NCI-H2029 treated with DMSO at 0.1 percent for 48 hours (cell line): ENCODE data around the gene ACP3.
A peak's percentile ranks its signal among the peaks of the same experiment; 100 is the strongest.
"Not testable (repeated sequence)": the region's sequence is repeated elsewhere in the genome, so short reads cannot be mapped to it uniquely, and the experiment has no call there.

ENCODE experiments used
- DNase-seq: peaks from one replicate; lab custom pipeline; 2025; lab: John Stamatoyannopoulos, UW

The ACP3 gene

DNA sequence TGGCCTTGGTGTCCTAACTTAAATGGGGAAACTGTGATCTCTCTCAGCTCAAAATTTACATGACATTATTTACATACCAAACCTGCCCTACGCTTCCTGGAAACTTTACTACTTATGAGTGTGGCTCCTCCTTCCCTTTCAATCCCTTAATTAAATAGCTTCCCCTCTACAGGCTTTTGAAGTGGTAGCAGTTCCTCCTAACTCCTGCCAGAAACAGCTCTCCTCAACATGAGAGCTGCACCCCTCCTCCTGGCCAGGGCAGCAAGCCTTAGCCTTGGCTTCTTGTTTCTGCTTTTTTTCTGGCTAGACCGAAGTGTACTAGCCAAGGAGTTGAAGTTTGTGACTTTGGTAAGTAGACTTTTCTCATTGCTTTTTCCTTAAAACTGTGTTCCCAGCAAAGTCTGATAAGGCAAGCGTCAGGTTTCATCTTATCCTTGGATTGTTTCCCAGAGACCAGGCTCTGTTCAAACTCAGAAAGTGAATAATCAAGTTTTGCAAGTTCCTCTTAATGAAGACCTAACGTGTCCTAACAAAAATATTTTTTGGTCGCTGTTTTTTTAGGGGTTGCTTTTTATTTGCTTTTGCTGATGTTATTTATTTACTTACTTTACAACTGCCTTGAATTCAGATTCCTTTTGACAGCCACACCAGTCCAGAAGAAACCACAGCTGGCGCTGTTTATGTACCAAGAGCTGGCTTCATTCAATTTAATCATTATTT lies at the start of gene ACP3:
Gene ACP3 (plus strand): TSS at position 179 of the 720 bp plus-strand sequence. CDS start 50 bp downstream, at position 229.
- peak; percentile 84 for DNase-seq

- DNase-seq, result no peak
Measured at GRCh38 chr3:132268956-132269355, 48.3 kb upstream of the ACP3 start.

GRCh38 chr3:132273036-132273435 lies 44.2 kb upstream of the ACP3 start:
- no peak for DNase-seq

GRCh38 chr3:132276228-132276906 lies 40.8 kb upstream of the ACP3 start:
- DNase-seq, result no peak

DNA sequence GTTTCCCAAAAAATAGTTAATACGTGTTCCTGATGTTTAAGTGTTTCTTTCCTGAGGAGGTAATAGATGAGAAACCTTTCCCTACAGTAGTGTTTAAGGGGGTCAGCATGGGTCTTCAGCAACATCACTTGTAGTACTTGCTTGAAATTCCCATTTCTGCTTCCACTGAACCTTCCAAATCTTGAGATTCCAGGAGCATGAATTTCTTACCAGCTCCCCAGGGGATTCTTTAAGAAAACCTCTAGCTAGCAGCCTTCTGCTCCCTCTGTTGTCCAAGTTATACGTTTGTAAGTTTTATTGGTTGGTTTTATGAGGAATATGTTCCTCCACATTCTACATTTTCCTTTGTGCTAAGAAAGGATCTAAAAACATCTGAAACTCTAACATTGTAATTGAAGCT lies 38.2 kb upstream of the ACP3 start:
- no peak for DNase-seq

DNA sequence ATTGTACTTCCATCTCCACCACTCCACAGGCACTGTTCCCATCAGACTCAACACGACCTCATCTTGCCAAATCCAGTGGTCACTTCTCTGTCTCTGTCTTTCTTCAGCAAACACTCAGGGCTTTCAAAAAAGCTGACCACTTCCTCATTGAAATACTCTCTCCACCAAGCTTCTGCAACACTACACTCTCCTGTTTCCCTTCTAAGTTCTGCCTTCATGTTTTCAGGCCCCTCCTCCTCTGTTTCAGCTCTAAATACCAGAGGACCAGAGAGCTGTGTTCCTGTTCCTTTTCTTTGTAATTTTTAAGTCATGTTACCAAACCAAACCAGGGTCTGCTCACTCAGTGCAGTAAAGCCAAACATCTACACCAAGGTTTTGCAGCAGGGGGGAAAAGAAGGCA lies 33.8 kb upstream of the ACP3 start:
- DNase-seq, result peak; percentile 26

DNA sequence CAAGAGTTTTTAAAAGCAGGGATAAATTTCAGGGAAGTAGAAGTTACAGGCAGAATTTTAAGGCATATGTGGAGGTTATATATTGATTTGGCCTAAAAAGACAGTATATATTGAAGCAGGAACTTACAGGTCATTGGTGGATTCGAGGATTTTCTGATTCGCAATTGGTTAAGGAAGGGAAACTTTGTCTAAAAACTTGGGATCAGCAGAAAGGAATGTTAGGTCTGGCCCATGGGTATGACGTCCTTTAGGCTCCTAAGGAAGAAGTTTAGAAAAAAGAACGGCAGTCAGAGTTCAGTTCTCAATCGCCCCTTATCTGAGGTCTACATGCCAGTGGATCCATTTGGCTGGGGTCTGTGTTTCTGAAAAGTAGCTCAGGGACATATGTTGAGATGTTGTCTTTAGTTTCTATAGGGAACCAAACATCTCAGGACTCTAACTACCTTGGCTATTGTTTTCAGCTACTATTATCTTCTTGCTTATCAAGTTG lies 33.2 kb upstream of the ACP3 start:
- DNase-seq, result no peak

DNA sequence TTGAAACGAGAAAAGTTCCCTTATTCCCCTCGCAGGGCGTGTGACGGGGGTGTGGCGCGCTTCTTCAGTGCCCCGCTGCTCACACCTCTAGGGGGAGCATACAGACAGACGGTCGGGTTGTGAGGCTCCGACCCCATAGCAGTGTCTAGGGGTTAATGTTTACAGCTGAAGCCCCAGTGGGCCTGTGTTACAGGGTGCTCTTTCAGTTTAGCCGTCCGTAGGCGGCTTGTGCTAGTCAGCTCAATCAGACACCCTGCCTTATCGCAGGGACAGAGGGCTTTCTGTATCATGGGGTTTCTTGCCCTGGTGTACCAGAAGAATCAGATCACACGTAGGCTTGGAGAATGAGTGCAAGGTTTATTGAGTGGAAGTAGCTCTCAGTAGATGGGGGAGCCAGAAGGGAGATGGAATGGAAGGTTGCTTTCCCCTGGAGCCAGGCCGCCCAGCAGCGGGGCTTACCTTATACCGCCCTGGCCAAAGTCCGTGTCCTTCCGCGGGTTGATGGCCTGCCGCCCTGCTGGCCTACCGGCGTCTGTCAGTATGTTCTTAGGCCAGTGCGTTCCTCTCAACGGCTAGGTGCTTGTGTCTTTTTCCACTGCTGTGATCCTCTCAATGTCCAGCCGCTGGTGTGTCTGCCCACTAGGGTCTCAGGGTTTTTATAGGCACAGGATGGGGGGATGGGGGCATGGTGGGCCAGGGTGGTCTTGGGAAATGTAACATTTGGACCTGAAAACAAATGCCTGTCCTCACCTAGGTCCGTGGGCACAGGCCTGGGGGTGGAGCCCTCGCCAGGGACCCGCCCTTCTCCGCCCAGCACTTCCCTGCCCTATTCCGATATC lies 32.2 kb upstream of the ACP3 start:
- no peak for DNase-seq

DNA sequence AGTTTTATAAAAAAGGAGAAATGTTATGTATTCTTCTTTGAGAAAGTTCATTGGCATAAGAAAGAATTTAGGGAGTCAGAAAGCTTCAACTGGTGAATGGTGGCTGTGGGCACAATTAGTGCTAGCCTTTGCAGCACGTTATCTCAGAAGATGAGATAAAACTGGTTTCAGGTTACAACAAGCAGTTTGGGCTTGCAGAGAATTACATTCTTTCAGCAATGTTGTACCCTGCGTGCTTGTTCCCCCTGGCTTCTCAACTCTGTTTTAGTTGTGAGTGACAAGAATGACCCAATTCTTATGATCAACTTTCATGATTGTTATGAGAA lies 31.6 kb upstream of the ACP3 start:
- DNase-seq, result no peak

DNA sequence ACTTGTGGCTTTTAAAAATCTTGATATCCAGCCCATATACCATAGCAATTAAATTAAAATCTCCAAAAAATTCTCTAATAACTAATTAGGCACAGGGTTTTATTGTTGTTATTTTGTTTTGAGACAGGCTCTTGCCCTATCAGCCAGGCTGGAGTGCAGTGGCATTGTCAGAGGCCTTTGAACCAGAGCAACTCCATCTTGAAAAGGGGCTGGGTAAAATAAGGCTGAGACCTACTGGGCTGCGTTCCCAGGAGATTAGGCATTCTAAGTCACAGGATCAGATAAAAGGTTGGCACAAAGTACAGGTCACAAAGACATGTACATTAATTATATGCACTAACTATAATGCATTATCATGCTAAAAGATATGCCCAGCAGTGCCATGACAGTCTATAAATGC lies 31.2 kb upstream of the ACP3 start:
- no peak for DNase-seq

DNA sequence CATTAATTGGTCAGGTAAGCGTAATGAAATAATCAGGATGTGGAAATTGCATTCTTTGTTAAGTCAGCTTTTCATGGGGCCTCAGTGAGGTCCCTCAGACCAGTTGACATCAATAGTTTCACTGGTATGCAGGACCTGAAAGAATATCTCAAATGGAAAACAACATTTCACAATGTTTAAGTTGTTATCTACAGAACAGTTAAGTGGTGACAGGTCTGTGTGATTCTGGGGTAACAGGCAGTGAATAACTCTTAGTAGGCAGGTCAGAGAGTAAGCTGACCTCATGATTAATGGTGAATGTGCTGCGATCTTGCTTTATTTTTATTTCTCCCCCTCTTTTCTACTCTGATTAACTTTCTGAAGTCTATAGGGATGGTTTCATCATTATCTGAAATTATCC lies 28.9 kb upstream of the ACP3 start:
- no peak for DNase-seq

- DNase-seq, result no peak
Measured at GRCh38 chr3:132289316-132289715, 27.9 kb upstream of the ACP3 start.

- DNase-seq, result no peak
Measured at GRCh38 chr3:132290833-132291232, 26.4 kb upstream of the ACP3 start.

GRCh38 chr3:132292042-132292441 lies 25.2 kb upstream of the ACP3 start:
- no peak for DNase-seq

DNA sequence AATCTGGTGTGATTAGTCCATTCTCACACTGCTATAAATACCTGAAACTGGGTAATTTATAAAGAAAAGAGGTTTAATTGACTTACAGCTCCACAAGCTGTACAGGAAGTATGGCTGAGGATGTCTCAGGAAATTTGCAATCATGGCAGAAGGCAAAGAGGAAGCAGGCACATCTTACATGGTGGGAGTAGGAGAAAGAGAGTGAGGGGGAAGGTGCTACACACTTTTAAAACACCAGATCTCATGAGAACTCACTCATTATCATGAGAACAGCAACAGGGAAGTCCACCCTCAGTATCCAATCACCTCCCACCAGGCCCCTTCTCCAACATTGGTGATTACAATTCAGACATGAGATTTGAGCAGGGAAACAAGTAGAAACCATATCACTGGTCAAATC lies 24.0 kb upstream of the ACP3 start:
- DNase-seq, result no peak

- DNase-seq, result no peak
Measured at GRCh38 chr3:132294906-132295305, 22.3 kb upstream of the ACP3 start.

- DNase-seq, result not testable (repeated sequence)
Measured at GRCh38 chr3:132303336-132304201, 13.6 kb upstream of the ACP3 start.

DNA sequence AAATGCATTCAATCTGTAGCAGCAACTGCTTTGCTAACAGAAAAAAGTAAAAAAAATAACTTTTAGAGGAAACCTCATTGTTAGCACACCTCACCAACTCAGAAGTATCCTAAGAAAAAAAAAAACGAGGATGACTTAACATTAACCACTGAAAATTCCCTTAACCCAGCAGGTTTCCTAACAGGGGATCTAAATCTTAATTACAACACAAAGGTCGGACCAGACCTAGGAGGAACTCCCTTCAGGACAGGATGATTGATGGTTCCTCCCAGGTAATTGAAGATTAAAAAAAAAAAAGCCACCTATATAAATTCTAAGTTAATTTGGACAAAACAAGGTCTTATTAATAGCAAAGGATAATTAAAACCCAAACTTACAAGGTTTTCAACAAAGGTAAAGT lies 12.9 kb upstream of the ACP3 start:
- DNase-seq, result not testable (repeated sequence)

- not testable (repeated sequence) for DNase-seq
Measured at GRCh38 chr3:132310057-132310456, 7.2 kb upstream of the ACP3 start.

DNA sequence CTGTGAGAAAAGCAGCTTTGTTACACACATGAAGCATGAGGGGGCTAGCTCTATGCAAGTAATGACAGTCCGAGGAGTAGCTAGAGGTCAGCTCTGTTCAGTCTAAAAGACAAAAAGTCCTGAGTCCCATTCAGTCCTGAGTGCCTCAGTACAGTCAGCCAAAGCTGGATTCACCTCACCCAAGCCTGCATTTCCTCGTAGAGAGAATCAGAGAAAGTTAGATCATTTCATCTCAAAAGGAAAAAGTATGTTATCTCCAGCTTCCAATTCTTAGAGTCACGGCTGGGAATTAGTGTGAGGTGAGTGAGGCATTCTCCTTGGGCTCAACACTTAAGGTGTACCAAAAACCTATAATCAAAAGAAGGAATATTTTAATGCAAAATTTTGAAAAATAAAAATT lies 5.9 kb upstream of the ACP3 start:
- no peak for DNase-seq

DNA sequence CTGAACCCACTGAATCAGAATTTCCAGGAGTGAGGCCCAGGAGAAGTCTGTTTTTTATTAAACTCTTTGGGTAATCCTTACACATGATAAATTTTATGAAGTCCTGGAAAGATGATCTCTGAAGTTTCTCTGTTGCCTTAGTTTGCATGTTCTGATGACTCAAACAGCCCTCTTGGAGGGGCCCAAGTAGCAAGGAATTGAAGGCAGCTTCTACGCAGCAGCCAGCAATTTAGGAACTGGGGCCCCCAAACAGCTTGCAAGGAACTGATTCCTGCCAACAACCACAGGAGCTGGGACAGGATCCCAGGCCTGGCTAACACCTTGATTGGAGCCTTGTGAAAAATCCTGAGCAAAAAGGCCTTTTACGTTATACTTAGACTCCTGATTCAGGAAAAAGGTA lies 5.4 kb upstream of the ACP3 start:
- DNase-seq, result no peak

- no peak for DNase-seq
Measured at GRCh38 chr3:132315851-132316250, 1.4 kb upstream of the ACP3 start.
